Measurements from ENCODE around the gene POU3F3.

Gene POU3F3

DNA sequence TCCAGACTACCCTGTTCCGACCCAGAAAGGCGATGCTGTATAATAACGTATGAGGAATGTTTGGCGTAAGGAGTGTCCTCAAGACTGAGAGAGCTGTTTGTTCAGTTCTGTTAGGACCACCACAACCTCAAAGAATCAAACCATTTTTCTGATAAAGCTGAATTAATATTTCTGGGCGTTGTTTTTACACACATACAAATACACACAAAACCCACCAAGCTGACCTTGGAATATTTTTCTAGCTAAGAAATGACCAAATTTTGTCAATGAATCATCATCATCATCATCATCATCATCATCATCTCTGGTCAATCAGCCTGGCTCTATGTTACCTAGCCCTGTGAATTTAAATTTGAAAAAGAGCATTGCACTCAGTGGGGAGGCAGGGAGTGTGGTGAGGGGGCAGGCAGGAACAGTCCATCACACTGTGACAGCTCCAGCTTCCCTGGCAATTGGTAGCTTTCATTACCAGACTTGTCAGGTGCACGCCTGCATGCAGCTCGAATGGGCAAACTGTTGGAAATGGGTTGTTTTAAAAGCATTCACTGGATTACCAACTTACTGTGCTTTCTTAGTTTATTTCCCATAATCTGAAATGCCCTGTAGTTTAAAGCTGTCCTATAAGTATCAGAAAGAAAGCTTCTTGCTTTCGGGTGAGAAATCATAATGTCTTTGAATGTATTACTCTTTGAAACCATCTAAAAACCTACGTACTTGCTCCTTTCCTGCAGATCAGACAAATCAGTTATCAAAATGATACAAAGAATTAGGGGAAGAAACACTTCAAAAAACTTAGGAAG lies 6.9 kb upstream of the POU3F3 start:
- no peak for DNase-seq (ENCODE audit: extremely low read depth in 1 of 2, low read depth in 1 of 2)

GRCh38 chr2:104847586-104848160 lies 6.2 kb upstream of the POU3F3 start:
- DNase-seq (ENCODE audit: extremely low read depth in 1 of 2, low read depth in 1 of 2), result no peak

DNA sequence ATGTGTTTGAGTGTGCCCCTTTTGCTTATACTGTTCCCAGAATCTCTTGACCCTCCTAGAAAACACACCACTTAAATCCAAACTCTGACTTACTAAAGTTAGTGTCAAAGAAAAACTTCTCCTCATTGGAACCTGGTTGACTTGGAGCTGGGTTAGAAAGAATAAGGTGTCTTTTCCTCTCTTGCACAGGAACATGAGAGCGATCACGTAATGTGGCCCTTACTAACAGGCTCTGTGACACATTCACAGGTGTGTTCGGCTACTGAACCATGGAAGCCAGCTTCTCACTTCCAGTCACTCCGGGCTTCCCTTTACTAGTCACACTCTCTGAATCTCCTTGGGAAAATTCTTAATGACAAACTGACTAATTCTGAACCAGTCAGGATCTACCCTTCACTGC lies 5.4 kb upstream of the POU3F3 start:
- DNase-seq (ENCODE audit: extremely low read depth in 1 of 2, low read depth in 1 of 2), result no peak

GRCh38 chr2:104849101-104849500 lies 4.8 kb upstream of the POU3F3 start:
- no peak for DNase-seq (ENCODE audit: extremely low read depth in 1 of 2, low read depth in 1 of 2)

GRCh38 chr2:104849618-104850141 lies 4.2 kb upstream of the POU3F3 start:
- peak in 1 of 2 donors; percentile 32 for DNase-seq (ENCODE audit: extremely low read depth in 1 of 2, low read depth in 1 of 2)

DNA sequence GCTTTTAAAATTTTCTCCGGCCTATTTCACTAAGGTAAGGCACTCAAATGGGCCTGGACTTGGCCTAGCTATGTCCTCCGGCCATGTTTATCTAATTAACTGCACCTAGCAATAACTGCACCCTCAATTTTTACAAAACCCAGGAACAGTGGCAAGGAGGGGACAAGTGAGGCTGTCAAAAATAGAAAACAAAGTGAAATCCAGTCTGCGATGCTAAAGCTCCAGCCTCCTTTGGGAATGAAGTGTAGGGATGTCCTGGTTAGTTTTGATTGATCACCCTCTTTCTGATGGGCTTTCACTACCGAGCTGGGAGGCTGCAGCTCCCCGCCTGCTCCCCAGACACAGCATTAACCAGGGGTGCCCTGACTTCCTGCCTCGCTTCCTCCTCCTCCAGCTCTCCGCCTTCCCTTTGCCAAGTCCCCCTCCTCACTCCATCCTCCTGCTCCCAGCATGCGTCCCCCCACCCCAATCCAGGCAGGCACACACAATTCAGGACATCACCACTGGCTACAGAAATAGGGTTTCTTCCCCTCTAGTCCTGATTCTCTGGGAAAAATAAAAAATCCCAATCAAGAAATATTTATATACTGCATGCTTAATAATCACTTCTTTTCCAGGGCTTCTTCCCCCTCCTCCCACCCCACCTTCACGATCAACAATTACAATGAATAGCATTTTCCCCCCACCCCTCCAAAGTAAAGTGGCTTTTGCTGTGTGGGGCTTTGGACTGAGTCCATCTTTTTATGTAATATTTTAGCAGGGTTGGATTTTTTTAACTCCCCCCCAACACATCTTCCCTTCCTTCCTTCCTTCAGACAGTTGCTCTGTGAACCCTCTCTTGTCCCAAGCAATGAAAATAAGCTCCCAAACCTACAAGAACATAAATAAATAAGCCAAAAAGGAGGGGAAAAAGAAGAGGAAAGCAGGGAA lies 3.3 kb upstream of the POU3F3 start:
- DNase-seq (ENCODE audit: extremely low read depth in 1 of 2, low read depth in 1 of 2), result no peak

GRCh38 chr2:104851291-104852089 lies 2.4 kb upstream of the POU3F3 start:
- DNase-seq (ENCODE audit: extremely low read depth in 1 of 2, low read depth in 1 of 2), result no peak

GRCh38 chr2:104852090-104852666 lies 1.7 kb upstream of the POU3F3 start:
- no peak for DNase-seq (ENCODE audit: extremely low read depth in 1 of 2, low read depth in 1 of 2)

DNA sequence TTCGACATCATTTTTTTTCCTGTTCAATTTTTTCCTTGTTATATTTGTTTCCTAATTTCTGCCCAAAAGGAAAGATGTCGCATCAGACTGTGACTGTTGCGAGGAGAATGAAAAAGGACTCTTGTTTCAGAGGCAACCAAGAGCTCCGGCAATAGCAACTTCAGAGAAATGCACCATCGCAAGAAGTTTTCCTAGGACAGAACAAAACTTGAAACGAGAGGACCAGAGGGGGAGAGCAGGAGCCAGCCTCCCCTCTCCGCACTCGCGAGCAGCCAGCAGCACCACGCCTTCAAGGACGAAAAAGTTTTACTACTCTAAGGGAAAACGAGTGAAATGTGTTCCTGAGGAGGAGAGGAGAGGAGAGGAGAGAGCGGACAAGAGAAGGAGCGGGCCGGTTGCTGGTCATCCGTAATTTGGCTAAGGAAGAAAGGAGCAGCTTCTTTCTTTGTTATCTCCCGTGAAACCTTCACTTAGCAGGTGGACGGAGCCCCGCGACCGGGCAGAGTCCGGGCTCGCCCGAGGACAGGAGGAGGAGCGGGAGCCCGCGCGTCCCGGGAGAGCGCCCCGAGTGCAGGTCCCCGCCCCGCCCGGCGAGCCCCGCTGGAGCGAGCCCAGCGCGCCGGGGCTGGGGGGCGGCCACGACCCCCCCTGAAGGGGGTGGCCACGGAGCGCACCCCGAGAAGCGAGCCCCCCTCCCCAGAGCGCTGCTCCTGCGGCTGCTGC lies 744 bp downstream of the POU3F3 start:
- DNase-seq (ENCODE audit: extremely low read depth in 1 of 2, low read depth in 1 of 2), result no peak

DNA sequence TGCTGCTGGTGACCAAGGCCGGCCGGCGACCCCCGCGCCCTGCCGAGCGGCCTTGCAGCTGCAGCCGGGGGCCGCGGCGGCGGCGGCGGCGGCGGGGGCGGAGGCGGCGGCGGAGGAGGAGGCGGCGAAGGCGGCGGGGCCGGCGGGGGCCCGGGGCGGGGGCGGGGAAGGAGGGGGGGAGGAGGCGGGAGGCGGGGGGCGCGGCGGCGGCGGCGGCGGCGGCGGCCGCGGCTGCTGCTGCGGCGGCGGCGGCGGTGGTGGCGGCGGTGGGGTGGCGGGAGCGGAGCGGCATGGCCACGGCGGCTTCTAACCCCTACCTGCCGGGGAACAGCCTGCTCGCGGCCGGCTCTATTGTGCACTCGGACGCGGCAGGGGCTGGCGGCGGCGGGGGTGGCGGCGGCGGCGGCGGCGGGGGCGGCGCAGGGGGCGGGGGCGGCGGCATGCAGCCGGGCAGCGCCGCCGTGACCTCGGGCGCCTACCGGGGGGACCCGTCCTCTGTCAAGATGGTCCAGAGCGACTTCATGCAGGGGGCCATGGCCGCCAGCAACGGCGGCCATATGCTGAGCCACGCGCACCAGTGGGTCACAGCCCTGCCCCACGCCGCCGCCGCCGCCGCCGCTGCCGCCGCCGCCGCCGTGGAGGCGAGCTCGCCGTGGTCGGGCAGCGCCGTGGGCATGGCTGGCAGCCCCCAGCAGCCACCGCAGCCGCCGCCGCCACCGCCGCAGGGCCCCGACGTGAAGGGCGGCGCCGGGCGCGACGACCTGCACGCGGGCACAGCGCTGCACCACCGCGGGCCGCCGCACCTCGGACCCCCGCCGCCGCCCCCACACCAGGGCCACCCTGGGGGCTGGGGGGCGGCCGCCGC lies 1.5 kb downstream of the POU3F3 start:
- DNase-seq (ENCODE audit: extremely low read depth in 1 of 2, low read depth in 1 of 2), result no peak

DNA sequence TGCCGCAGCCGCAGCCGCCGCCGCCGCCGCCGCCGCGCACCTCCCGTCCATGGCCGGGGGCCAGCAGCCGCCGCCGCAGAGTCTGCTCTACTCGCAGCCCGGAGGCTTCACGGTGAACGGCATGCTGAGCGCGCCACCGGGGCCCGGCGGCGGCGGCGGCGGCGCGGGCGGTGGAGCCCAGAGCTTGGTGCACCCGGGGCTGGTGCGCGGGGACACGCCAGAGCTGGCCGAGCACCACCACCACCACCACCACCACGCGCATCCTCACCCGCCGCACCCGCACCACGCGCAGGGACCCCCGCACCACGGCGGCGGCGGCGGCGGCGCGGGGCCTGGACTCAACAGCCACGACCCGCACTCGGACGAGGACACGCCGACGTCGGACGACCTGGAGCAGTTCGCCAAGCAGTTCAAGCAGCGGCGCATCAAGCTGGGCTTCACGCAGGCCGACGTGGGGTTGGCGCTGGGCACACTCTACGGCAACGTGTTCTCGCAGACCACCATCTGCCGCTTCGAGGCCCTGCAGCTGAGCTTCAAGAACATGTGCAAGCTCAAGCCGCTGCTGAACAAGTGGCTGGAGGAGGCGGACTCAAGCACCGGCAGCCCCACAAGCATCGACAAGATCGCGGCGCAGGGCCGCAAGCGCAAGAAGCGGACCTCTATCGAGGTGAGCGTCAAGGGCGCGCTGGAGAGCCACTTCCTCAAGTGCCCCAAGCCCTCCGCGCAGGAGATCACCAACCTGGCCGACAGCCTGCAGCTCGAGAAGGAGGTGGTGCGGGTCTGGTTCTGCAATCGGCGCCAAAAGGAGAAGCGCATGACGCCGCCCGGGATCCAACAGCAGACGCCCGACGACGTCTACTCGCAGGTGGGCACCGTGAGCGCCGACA lies 2.4 kb downstream of the POU3F3 start:
- no peak for DNase-seq (ENCODE audit: extremely low read depth in 1 of 2, low read depth in 1 of 2)

DNA sequence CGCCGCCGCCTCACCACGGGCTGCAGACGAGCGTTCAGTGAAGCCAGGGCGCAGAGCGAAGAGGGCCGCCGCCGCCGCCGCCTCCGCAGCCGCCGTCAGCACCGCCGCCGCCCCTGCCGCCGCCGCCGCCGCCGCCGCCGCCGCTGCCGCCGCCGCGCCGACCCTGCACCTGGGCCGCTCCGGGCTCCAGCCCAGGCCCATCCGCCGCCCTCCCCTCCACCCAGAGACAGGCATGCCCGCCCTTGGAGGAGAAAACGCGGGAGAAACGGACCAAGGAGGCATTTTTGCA lies 3.0 kb downstream of the POU3F3 start:
- DNase-seq (ENCODE audit: extremely low read depth in 1 of 2, low read depth in 1 of 2), result no peak

DNA sequence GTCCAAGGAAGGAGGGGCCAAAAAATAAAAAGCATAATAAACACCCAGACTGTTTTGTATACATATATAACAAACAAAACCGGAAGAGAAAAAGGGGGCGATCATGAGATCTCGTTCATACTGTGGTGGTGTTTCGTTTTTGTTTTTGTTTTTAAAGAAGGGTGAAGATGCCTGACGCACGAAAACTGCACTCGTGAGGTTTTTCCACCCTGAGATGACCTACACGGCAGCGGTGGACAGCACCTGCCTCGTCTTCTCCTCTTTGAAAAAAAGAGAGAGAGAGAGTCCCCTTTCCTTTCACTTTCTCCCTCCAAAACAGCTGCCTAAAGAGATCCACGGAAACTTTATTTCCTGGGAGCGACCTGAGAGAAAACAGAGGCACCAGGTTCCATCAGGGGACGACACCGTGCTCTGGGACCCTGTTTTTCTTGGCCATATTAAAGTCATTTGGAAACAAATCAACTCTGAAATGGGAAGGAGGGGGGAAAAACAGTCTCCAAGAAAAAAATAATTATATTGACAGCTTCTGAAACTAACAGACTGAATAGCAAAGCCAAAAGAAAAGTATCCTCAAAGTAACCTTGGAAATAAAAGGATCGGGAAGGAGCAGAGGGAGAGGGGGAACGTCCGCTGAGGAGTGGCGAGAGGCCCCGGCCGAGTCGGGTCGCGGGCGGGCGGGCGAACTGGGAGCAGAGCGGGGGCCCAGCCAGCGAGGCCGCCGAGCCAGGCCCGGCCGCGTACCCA lies 3.5 kb downstream of the POU3F3 start:
- DNase-seq (ENCODE audit: extremely low read depth in 1 of 2, low read depth in 1 of 2), result no peak

- DNase-seq (ENCODE audit: extremely low read depth in 1 of 2, low read depth in 1 of 2), result no peak
These were observed 4.4 kb downstream of the POU3F3 start for GRCh38 chr2:104858006-104858978.

- no peak for DNase-seq (ENCODE audit: extremely low read depth in 1 of 2, low read depth in 1 of 2)
These were observed 5.4 kb downstream of the POU3F3 start for GRCh38 chr2:104859291-104859765.
